Activated CD8-positive, alpha-beta T cell treated with anti-CD3 and anti-CD28 coated beads for 36 hours (primary cell): ENCODE data around the gene GRB14. TPM values are rescaled to one million over a fixed set of nuclear protein-coding genes. Genes with fewer than 3 reads are reported as not detected.

Source experiments
- ATAC-seq: fragments of 200-7000 bp; cut with Tn5 transposase; one replicate; pipeline ENCODE4 v1.10.0; 2021; ENCODE audit warnings: mild to moderate bottlenecking, moderate library complexity
- CTCF ChIA-PET: fragments of 350-600 bp; sonication (Branson Sonifier 250); formaldehyde crosslinking; loops from one replicate; lab custom pipeline; 2021; ENCODE audit warnings: antibody characterized with exemption; lab: Charles Lee
- POLR2A ChIA-PET: fragments of 350-600 bp; sonication (Branson Sonifier 250); formaldehyde crosslinking; loops from one replicate; lab custom pipeline; 2021; ENCODE audit warnings: antibody characterized with exemption; lab: Charles Lee
- DNase-seq: peaks from one replicate; pipeline ENCODE4 v3.0.0-alpha.2; 2020
- H3K27ac Mint-ChIP-seq: one replicate; pipeline ENCODE4 v1.8.0; 2021; ENCODE audit warnings: mild to moderate bottlenecking, mixed read lengths
- H3K27me3 Mint-ChIP-seq: one replicate; pipeline ENCODE4 v1.8.0; 2021; ENCODE audit warnings: mixed read lengths
- H3K36me3 Mint-ChIP-seq: one replicate; pipeline ENCODE4 v1.8.0; 2021; ENCODE audit warnings: low read depth, mixed read lengths
- H3K4me1 Mint-ChIP-seq: one replicate; pipeline ENCODE4 v1.8.0; 2021; ENCODE audit warnings: low read depth, mixed read lengths
- H3K4me3 Mint-ChIP-seq: one replicate; pipeline ENCODE4 v1.8.0; 2021; ENCODE audit warnings: mild to moderate bottlenecking, moderate library complexity, mixed read lengths
- H3K9me3 Mint-ChIP-seq: one replicate; pipeline ENCODE4 v1.8.0; 2021; ENCODE audit warnings: mixed read lengths
- CTCF ChIP-seq: fragments of 200-600 bp; IDR thresholded peaks from one replicate; pipeline ENCODE4 v1.8.0; 2022; ENCODE audit warnings: antibody characterized with exemption, mild to moderate bottlenecking
- intact Hi-C: fragments of 100-400 bp; cut with micrococcal nuclease; formaldehyde crosslinking; loops from one replicate; pipeline ENCODE4 v1.10.0; 2022
- total RNA-seq, 2 experiments: library from RNA; stranded (reverse); gene quantifications; one replicate each; pipeline ENCODE4 v1.2.3, GENCODE V29; 2021

Gene GRB14
- total RNA-seq, 2 experiments from 2014 or later = not detected

- Mint-ChIP-seq H3K27ac (no peak overlapping the region), H3K9me3 (peaks cover 15% of the 10 kb centered on the region), H3K27me3 (no peaks in the 10 kb centered on the region), H3K4me1 (no peaks in the 10 kb centered on the region), H3K36me3 (no peaks in the 10 kb centered on the region), H3K4me3 (no peak overlapping the region)
- DNase-seq (no peak), ATAC-seq (no peak)
- intact Hi-C loops = no loop called here
- no peak for TF ChIP-seq CTCF
- ChIA-PET CTCF (no interaction called here), POLR2A (no interaction called here)
These were observed 98.3 kb downstream of the GRB14 start for GRCh38 chr2:164523009-164523408.

DNA sequence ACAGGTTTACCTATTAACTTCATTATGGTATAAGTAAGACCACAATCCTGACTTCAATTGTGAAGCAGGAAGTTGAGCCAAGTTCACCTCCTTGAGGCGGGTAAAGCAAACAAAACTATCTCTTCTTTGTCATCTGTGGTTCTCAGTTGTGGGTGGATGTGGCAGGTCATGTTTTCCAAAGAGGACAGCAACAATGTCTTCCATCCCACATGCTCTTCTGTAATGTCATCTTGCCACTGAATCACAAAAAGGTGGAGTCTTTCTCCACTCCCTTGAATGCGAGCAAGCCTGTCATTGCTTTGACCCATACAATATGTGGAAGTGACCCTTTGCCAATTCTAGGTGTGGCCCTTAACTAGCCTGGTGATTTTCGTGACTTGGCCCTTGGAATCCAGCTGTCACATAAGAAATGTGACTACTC is 98.7 kb downstream of the GRB14 start:
- H3K4me1 Mint-ChIP-seq = no peaks in the 10 kb centered on the region
- H3K27ac Mint-ChIP-seq = no peak overlapping the region
- intact Hi-C loops = no loop called here
- no peak overlapping the region for H3K4me3 Mint-ChIP-seq
- POLR2A ChIA-PET = interaction anchor here (0.6 kb wide), 1 partner anchor 179 kb away, joined by 4 read pairs; no protein-coding TSS in a partner anchor
- H3K27me3 Mint-ChIP-seq = no peaks in the 10 kb centered on the region
- peaks cover 15% of the 10 kb centered on the region for H3K9me3 Mint-ChIP-seq
- CTCF ChIA-PET = no interaction called here
- DNase-seq (no peak), ATAC-seq (no peak)
- no peak for TF ChIP-seq CTCF
- no peaks in the 10 kb centered on the region for H3K36me3 Mint-ChIP-seq

GRCh38 chr2:164515734-164516133 is 105.5 kb downstream of the GRB14 start:
- no peaks in the 10 kb centered on the region for H3K36me3 Mint-ChIP-seq
- ChIA-PET CTCF (no interaction called here), POLR2A (no interaction called here)
- no peak overlapping the region for H3K4me3 Mint-ChIP-seq
- intact Hi-C loops = no loop called here
- TF ChIP-seq CTCF = no peak
- H3K9me3 Mint-ChIP-seq = peaks cover 26% of the 10 kb centered on the region
- no peaks in the 10 kb centered on the region for H3K4me1 Mint-ChIP-seq
- no peak overlapping the region for H3K27ac Mint-ChIP-seq
- ATAC-seq (no peak), DNase-seq (no peak)
- H3K27me3 Mint-ChIP-seq = no peaks in the 10 kb centered on the region

- DNase-seq = no peak
- intact Hi-C loops = no loop called here
- Mint-ChIP-seq H3K27ac (no peak overlapping the region), H3K9me3 (peaks cover 23% of the 10 kb centered on the region), H3K4me1 (no peaks in the 10 kb centered on the region), H3K4me3 (no peak overlapping the region), H3K36me3 (no peaks in the 10 kb centered on the region), H3K27me3 (no peaks in the 10 kb centered on the region)
- no peak for TF ChIP-seq CTCF
- ATAC-seq = no peak
- CTCF ChIA-PET = no interaction called here
- POLR2A ChIA-PET = no interaction called here
These were observed 106.3 kb downstream of the GRB14 start for GRCh38 chr2:164515030-164515429.

GRCh38 chr2:164514491-164514890 is 106.8 kb downstream of the GRB14 start:
- POLR2A ChIA-PET = no interaction called here
- H3K4me3 Mint-ChIP-seq = no peak overlapping the region
- intact Hi-C loops = no loop called here

More at GRCh38 chr2:164514491-164514890, 106.8 kb downstream of the GRB14 start:
- Mint-ChIP-seq H3K9me3 (peaks cover 21% of the 10 kb centered on the region), H3K4me1 (no peaks in the 10 kb centered on the region), H3K27me3 (no peaks in the 10 kb centered on the region), H3K27ac (no peak overlapping the region), H3K36me3 (no peaks in the 10 kb centered on the region)
- ATAC-seq (no peak), DNase-seq (no peak)
- CTCF ChIA-PET = no interaction called here
- no peak for TF ChIP-seq CTCF
